ENCODE data around the gene USP2. TPM values are rescaled to one million over a fixed set of nuclear protein-coding genes. Genes with fewer than 3 reads are reported as not detected.

USP2 gene
- total and polyA plus RNA-seq, 2 of the 8 experiments (the other 6 are each of a cell fraction or from before 2014, with no cell fraction given): 2.2 to 6.9 TPM

DNA sequence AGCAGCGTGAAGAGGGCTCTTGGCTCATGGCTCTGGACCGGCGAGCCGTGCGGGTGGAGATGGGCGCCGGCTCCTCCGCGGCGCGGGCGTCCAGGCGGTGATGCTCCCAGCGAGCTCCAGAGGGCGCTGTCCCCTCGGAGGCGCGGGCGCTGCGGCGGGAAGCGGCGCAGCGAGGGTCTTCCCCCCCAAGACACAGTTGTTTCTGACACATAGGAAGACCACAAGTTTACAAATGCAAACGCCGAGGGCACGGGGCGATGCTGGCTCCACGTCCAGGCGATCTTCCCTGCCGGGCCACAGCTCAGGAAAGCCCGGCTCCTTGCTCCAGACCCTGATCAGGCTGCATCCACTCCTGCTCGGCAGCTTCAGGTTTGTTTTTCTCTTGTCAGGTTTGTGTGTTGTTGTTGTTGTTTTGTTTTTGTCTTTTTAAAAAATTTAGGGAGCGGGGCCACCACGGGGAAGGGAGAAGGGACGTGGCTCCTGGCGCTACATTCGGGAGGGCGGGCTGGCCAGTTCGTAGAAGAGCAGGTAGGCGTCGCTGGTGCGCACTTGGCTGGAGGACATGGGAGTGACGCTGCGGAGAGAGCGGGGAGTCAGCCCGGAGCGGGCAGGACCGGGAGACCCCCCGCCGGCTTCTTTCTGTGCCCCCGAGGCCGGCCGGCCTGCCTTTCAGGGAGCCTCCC is 25.0 kb downstream of the USP2 start (continued):
- TF ChIP-seq GABPA (IDR thresholded peaks at IDR 0.05; ENCODE audit: borderline replicate concordance, insufficient read depth, low read length): no peak; the same call in 1 of the 2 replicates
- no peak for TF ChIP-seq JUND (IDR thresholded peaks at IDR 0.05; ENCODE audit: low read length)
- TF ChIP-seq SP2 (IDR thresholded peaks at IDR 0.05; ENCODE audit: low read length): no peak
- TF ChIP-seq ASH2L (IDR thresholded peaks at IDR 0.05; ENCODE audit: low read length): peak; percentile 92
- no peak for TF ChIP-seq SP4 (IDR thresholded peaks at IDR 0.05; ENCODE audit: low read length)
- peak in 1 of 2 experiments; percentile 90; a peak in 1 of 3 replicates for TF ChIP-seq EP300 (IDR thresholded peaks at IDR 0.05; ENCODE audit: borderline replicate concordance in 1 of 2, low read depth in 2 of 2, low read length in 2 of 2)
- TF ChIP-seq HDAC6 (IDR thresholded peaks at IDR 0.05; ENCODE audit: low read depth, low read length): no peak
- TF ChIP-seq CHD1 (IDR thresholded peaks at IDR 0.05; ENCODE audit: low read depth, low read length): no peak
- TF ChIP-seq E2F6 (IDR thresholded peaks at IDR 0.05): 0 out of 2 replicates have a peak, but pooled peaks have one; percentile 43
- no peak for TF ChIP-seq CBX8 (IDR thresholded peaks at IDR 0.05; ENCODE audit: borderline replicate concordance, low read depth, low read length)
- no peak for TF ChIP-seq EZH2 (IDR thresholded peaks at IDR 0.05; ENCODE audit: low read depth, low read length, severe bottlenecking)
- no peak for TF ChIP-seq CBX5 (IDR thresholded peaks at IDR 0.05; ENCODE audit: low read depth, low read length)
- TF ChIP-seq MAX (IDR thresholded peaks at IDR 0.05): peak; percentile 51
- no peak for TF ChIP-seq RXRA (IDR thresholded peaks at IDR 0.05; ENCODE audit: insufficient read depth, low read depth, low read length)
- 0 out of 2 replicates have a peak, but pooled peaks have one; percentile 12 for TF ChIP-seq NRF1 (IDR thresholded peaks at IDR 0.05; ENCODE audit: low read depth, low read length)
- TF ChIP-seq POLR2A (IDR thresholded peaks at IDR 0.05; ENCODE audit: control extremely low read depth in 1 of 2, low read depth in 2 of 2, low read length in 2 of 2): no peak
- no peak for TF ChIP-seq SUZ12 (IDR thresholded peaks at IDR 0.05; ENCODE audit: low read length)
- no peak for TF ChIP-seq TAF7 (optimal IDR thresholded peaks at IDR 0.05; ENCODE audit: borderline replicate concordance, low read depth, low read length)
- no peak for TF ChIP-seq TBP (IDR thresholded peaks at IDR 0.05; ENCODE audit: low read depth, low read length)
- TF ChIP-seq GTF2F1 (IDR thresholded peaks at IDR 0.05; ENCODE audit: borderline replicate concordance, low read depth, low read length): no peak
- peak; percentile 74 to 85 for TF ChIP-seq RAD21 (IDR thresholded peaks at IDR 0.05 in 1 of 2, conservative IDR thresholded peaks at IDR 0.05 in 1 of 2; ENCODE audit: low read depth in 2 of 2, low read length in 2 of 2)
- no peak for TF ChIP-seq EGR1 (IDR thresholded peaks at IDR 0.05; ENCODE audit: borderline replicate concordance, low read depth, low read length)
